HEK293T (cell line): ENCODE data around the gene MYO1A.
"Not testable (repeated sequence)": the region's sequence is repeated elsewhere in the genome, so short reads cannot be mapped to it uniquely, and the experiment has no call there.

Experiments
- CTCF ChIA-PET: fragments of 350-600 bp; formaldehyde crosslinking; extraction: SDS; loops from one replicate; lab custom pipeline; 2021; ENCODE audit warnings: antibody characterized with exemption, inconsistent platforms; lab: Yijun Ruan, JAX
- POLR2A ChIA-PET: fragments of 350-600 bp; formaldehyde crosslinking; extraction: SDS; loops from one replicate; lab custom pipeline; 2020; ENCODE audit warnings: antibody characterized with exemption, inconsistent platforms; lab: Yijun Ruan, JAX
- DNase-seq: peaks from one replicate; pipeline ENCODE4 v3.0.0; 2012; ENCODE audit warnings: mixed read lengths; ENCODE audit errors: extremely low spot score
- ARNT ChIP-seq: fragments of 450-650 bp; IDR thresholded peaks from 2 replicates; pipeline ENCODE4 v1.6.1; 2017; ENCODE audit warnings: mild to moderate bottlenecking
- BHLHE40 ChIP-seq: fragments of 450-650 bp; IDR thresholded peaks from 2 replicates; pipeline ENCODE4 v1.6.1; 2016; ENCODE audit warnings: mild to moderate bottlenecking, moderate library complexity, borderline replicate concordance
- CTBP1 ChIP-seq: fragments of 450-650 bp; IDR thresholded peaks from 2 replicates; pipeline ENCODE4 v1.6.1; 2016; ENCODE audit warnings: borderline replicate concordance
- ELF4 ChIP-seq: fragments of 450-650 bp; IDR thresholded peaks from 2 replicates; pipeline ENCODE4 v1.6.1; 2017; ENCODE audit warnings: antibody characterized with exemption
- FOXA1 ChIP-seq: fragments of 450-650 bp; IDR thresholded peaks from 2 replicates; pipeline ENCODE4 v1.6.1; 2016; ENCODE audit warnings: mild to moderate bottlenecking
- FOXK2 ChIP-seq: fragments of 450-650 bp; IDR thresholded peaks from 2 replicates; pipeline ENCODE4 v1.6.1; 2016; ENCODE audit warnings: mild to moderate bottlenecking
- FOXM1 ChIP-seq: fragments of 450-650 bp; IDR thresholded peaks from 2 replicates; pipeline ENCODE4 v1.6.1; 2017; ENCODE audit warnings: mild to moderate bottlenecking, borderline replicate concordance
- HDGF ChIP-seq: fragments of 450-650 bp; IDR thresholded peaks from 2 replicates; pipeline ENCODE4 v1.6.1; 2017; ENCODE audit warnings: antibody characterized with exemption, borderline replicate concordance
- L3MBTL2 ChIP-seq: fragments of 450-650 bp; conservative IDR thresholded peaks from 2 replicates; pipeline ENCODE4 v1.6.1; 2016; ENCODE audit warnings: mild to moderate bottlenecking
- LEF1 ChIP-seq: fragments of 450-650 bp; IDR thresholded peaks from 2 replicates; pipeline ENCODE4 v1.6.1; 2017; ENCODE audit warnings: mild to moderate bottlenecking, borderline replicate concordance
- NFRKB ChIP-seq: fragments of 450-650 bp; IDR thresholded peaks from 2 replicates; pipeline ENCODE4 v1.6.1; 2016; ENCODE audit warnings: mild to moderate bottlenecking, moderate library complexity
- SP1 ChIP-seq: fragments of 450-650 bp; IDR thresholded peaks from 2 replicates; pipeline ENCODE4 v1.6.1; 2017
- SUZ12 ChIP-seq: fragments of 450-650 bp; IDR thresholded peaks from 2 replicates; pipeline ENCODE4 v1.6.1; 2016; ENCODE audit warnings: mild to moderate bottlenecking
- TARDBP ChIP-seq: fragments of 450-650 bp; IDR thresholded peaks from 2 replicates; pipeline ENCODE4 v1.6.1; 2016
- ZNF384 ChIP-seq: fragments of 450-650 bp; IDR thresholded peaks from 2 replicates; pipeline ENCODE4 v1.6.1; 2016
- TF ChIP-seq, protein P1 (sequence below): fragments of 450-650 bp; IDR thresholded peaks from 2 replicates; pipeline ENCODE4 v1.6.1; 2016

The MYO1A gene

DNA sequence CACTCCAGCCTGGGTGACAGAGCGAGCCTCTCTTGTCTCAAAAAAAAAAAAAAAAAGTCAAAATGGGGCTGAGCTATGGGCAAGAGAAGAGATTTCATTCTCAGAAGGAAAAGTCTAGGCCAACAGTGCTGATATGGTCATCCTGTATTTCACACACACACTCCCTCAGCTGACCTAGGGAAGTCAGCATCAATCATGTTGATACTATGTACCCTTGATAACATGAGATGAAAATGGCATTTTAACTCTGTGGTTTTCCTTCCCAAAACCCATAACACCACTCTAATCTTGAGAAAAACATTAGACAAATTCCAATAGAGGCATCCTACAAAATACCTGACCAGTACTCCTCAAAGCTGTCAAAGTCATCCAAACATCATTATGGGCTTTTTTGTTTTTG lies 30.9 kb upstream of the MYO1A start:
- DNase-seq = no peak
- no peak for TF ChIP-seq L3MBTL2
- no peak for TF ChIP-seq BHLHE40
- no peak for TF ChIP-seq TARDBP
- TF ChIP-seq NFRKB = no peak
- no peak for TF ChIP-seq FOXA1
- no peak for TF ChIP-seq ELF4
- no peak for TF ChIP-seq SP1
- TF ChIP-seq FOXM1 = no peak
- no peak for TF ChIP-seq SUZ12
- POLR2A ChIA-PET = no interaction called here
- CTCF ChIA-PET = no interaction called here

DNA sequence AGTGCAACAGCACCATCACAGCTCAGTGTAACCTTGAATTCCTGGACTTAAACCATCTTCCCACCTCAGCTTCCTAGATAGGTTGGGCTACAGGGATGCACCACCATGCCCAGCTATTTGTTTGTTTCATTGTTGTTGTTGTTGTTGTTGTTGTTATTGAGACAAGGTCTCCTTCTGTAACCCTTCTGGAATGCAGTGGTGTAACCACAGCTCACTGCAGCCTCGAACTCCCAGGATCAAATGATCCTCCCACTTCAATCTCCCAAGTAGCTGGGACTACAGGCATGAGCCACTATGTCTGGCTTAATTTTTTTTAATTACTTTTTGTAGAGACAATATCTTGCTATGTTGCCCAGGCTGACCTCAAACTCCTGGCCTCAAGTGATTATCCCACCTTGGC lies 29.9 kb upstream of the MYO1A start:
- no peak for DNase-seq
- CTCF ChIA-PET = interaction anchor here (1.6 to 3.4 kb wide), 3 partner anchors 11 to 32 kb away, joined by 7 to 21 read pairs (median 9); partner anchors contain the start of gene STAT6
- TF ChIP-seq SUZ12 (no peak), FOXA1 (no peak), LEF1 (no peak), ARNT (no peak), BHLHE40 (no peak), FOXM1 (no peak), ZNF384 (no peak), SP1 (no peak), NFRKB (no peak), L3MBTL2 (no peak), HDGF (no peak), TARDBP (no peak), FOXK2 (no peak), CTBP1 (no peak), ELF4 (no peak)
- TF ChIP-seq, protein P1, sequence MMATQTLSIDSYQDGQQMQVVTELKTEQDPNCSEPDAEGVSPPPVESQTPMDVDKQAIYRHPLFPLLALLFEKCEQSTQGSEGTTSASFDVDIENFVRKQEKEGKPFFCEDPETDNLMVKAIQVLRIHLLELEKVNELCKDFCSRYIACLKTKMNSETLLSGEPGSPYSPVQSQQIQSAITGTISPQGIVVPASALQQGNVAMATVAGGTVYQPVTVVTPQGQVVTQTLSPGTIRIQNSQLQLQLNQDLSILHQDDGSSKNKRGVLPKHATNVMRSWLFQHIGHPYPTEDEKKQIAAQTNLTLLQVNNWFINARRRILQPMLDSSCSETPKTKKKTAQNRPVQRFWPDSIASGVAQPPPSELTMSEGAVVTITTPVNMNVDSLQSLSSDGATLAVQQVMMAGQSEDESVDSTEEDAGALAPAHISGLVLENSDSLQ = no peak
- POLR2A ChIA-PET = interaction anchor here (1.1 to 3.2 kb wide), 6 partner anchors 7 to 150 kb away, joined by 3 to 36 read pairs (median 17); partner anchors contain the start of genes SHMT2 and STAT6

DNA sequence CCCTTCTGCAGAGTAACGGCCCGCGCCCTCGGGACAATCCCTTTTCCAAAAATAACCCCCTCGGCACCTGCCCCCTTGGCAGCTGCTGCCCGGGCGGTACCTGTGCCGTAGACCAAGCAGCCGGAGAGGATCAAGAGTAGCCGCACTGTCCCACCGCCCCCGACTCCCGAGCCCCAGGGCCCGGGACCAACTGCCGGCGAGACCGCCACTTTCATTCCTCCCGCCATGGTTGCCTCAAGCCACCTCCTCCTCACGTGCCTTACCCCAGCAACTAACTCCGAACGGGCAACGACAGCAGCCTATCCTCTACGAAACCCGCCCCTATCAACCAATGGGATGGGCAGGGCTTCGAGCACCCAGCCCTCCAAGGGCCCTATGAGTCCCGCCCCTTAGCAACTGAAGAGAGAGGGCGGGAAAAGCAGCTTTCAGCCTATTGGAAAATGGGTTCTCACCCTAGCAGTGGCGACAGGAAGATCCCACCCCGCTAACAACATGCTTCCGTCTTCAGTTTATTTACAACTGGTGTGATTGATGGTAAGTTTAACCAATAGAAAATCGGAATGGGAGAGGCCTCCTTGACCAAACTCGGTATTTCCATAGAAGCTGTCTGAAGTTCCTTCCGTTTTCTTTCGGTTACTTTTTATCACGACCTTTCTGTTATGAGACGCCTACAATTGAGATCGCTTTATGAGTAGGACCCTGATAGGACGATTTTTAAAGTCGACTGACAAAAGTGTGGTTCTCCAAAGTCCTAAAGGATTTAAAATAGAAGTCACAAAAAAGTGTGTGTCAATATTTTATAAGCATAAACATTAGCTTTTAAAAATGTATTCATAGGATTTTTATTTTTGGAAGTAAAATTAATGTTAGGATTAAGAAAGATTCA lies 28.8 kb upstream of the MYO1A start, which contains the start of gene NEMP1:
Gene NEMP1, minus strand, starts transcription at position 273 of the 886 bp plus-strand sequence. Its CDS starts 46 bp downstream, at position 227.
- peak; percentile 96 for DNase-seq
- ChIA-PET CTCF (interaction anchor here (0.6 to 3.4 kb wide), 8 partner anchors 9 to 209 kb away, joined by 3 to 21 read pairs (median 6); partner anchors contain the start of genes STAT6 and ZBTB39), POLR2A (interaction anchor here (0.6 to 3.2 kb wide), 20 partner anchors 8 to 151 kb away, joined by 3 to 36 read pairs (median 4); partner anchors contain the start of genes LRP1, NAB2, SHMT2 and STAT6)
- TF ChIP-seq TARDBP (no peak), ELF4 (no peak; the same call in none of the 2 replicates), BHLHE40 (peak; percentile 71), FOXM1 (no peak), L3MBTL2 (peak; percentile 98), FOXK2 (peak; percentile 76; the same call in 1 of the 2 replicates)
- TF ChIP-seq, protein P1 = peak; percentile 99

DNA sequence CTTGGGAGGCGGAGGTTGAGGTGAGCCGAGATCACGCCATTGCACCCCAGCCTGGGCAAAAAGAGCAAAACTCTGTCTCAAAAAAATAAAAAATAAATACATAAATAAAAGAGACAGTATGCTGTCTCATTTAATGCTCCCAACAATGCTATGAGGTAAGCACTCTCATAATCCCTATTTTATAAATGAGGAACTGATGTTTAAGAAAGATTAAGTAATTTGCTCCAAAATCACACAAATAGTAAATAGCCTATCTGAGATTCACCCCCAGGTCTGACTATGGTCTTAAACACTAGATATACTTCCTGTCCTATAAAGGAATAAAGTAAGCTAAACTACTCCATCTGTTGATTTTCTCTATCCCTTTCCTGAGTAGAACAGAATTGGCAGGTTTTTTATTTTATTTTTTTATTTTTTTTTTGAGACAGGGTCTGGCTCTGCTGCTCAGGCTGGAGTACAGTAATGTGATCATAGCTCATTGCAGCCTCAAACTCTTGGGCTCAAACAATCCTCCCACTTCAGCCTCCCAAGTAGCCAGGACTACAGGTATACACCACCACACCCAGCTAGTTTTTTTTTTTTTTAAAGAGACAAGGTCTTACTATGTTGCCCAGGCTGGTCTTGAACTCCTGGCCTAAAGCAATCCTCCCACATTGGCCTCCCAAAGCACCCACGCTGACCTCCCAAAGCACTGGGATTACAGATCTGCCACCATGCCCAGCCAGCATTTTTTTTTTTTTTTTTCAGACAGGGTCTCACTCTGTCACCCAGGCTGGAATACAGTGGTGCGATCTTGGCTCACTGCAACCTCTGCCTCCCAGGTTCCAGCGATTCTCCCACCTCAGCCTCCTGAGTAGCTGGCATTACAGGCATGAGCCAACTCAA lies 23.9 kb upstream of the MYO1A start:
- CTCF ChIA-PET, DNase-seq: not testable (repeated sequence)
- POLR2A ChIA-PET = interaction anchor here (0.6 to 1.3 kb wide), 2 partner anchors 38 kb away, joined by 3 to 5 read pairs; partner anchors contain the start of gene STAT6

DNA sequence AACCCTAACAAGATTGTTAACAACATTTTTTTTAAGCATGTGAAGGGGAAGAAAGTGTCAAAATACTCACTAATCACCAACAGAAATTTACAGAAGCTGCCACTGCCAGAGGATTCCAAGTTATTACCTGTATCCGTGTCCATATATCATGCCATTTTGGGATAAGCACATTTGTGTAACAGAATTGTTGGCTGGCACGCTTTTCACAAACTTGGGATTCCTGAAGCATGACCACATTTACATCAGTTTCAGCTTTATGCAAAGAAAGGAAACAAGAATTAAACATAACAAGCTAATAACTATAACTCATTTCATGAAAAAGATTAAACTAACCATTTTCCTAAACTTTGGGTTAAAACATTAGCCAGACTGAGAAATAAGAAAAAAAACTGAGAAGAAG lies 22.7 kb upstream of the MYO1A start:
- CTCF ChIA-PET = no interaction called here
- no peak for TF ChIP-seq SUZ12
- no peak for TF ChIP-seq BHLHE40
- no peak for TF ChIP-seq LEF1
- TF ChIP-seq FOXM1 = no peak
- no peak for TF ChIP-seq ZNF384
- no peak for TF ChIP-seq TARDBP
- TF ChIP-seq ELF4 = no peak
- no peak for TF ChIP-seq FOXK2
- TF ChIP-seq CTBP1 = no peak
- no peak for TF ChIP-seq FOXA1
- no peak for TF ChIP-seq ARNT
- no peak for TF ChIP-seq L3MBTL2
- no peak for TF ChIP-seq SP1
- no peak for TF ChIP-seq NFRKB
- no peak for TF ChIP-seq HDGF
- TF ChIP-seq, protein P1 = no peak
- POLR2A ChIA-PET = interaction anchor here (1.3 to 4.7 kb wide), 2 partner anchors 39 kb away, joined by 5 to 46 read pairs; partner anchors contain the start of gene STAT6
- DNase-seq = no peak
